Right lobe of liver (tissue), 6 donors: Measurements from ENCODE around the gene PRMT3. TPM values are rescaled to one million over a fixed set of nuclear protein-coding genes. Genes with fewer than 3 reads are reported as not detected.
A peak's percentile ranks its signal among the peaks of the same experiment; 100 is the strongest.

Experiments
- ATAC-seq, 4 donors: fragments of 200-7000 bp; cut with Tn5 transposase; one replicate each; pipeline ENCODE4 v1.9.1; 2020; ENCODE audit warnings: mild to moderate bottlenecking in 4 of 4, moderate library complexity in 4 of 4
- DNase-seq, 3 donors: peaks; one replicate each; pipeline ENCODE4 v3.0.0-alpha.2; 2020
- H3K27ac ChIP-seq, 3 donors: fragments of 200-600 bp; one replicate each; pipeline ENCODE4 v1.8.0; 2022
- H3K27me3 ChIP-seq, 2 donors: fragments of 200-600 bp; one replicate each; pipeline ENCODE4 v1.8.0; 2022
- H3K36me3 ChIP-seq, 4 donors: fragments of 200-600 bp; sonication (generic) in 1 of 4; one replicate each; pipeline versions ENCODE4 v1.5.1 to v1.8.0; 2017 to 2022; ENCODE audit warnings: control low read depth in 1 of 4
- H3K4me1 ChIP-seq, 4 donors: fragments of 200-600 bp; sonication (generic) in 1 of 4; one replicate each; pipeline versions ENCODE4 v1.5.1 to v1.8.0; 2017 to 2022; ENCODE audit warnings: control low read depth in 1 of 4
- H3K4me3 ChIP-seq, 3 donors: fragments of 200-600 bp; one replicate each; pipeline ENCODE4 v1.8.0; 2022
- H3K9me3 ChIP-seq, 4 donors: fragments of 200-600 bp; sonication (generic) in 1 of 4; one replicate each; pipeline versions ENCODE4 v1.5.1 to v1.8.0; 2017 to 2022; ENCODE audit warnings: control low read depth in 1 of 4
- POLR2A ChIP-seq: fragments of 450-650 bp; IDR thresholded peaks from one replicate; pipeline ENCODE4 v1.6.1; 2017; ENCODE audit warnings: antibody characterized with exemption, mild to moderate bottlenecking
- WGBS: methylation state at CpG from one replicate; pipeline ENCODE4 v1.1.6; 2018; ENCODE audit warnings: low coverage, low lambda C conversion rate; ENCODE audit not compliant: insufficient coverage; ENCODE audit errors: missing lambda C conversion rate; 5-methylcytosine and 5-hydroxymethylcytosine counted together
- intact Hi-C, 2 donors: fragments of 100-400 bp; cut with DNase I; formaldehyde crosslinking; loops; one replicate each; pipeline versions ENCODE4 v1.11.2 to v1.14.1; 2022
- total RNA-seq, 6 experiments: library from RNA; depleted of rRNA in 2 of 6; stranded (reverse); fragments of >200 nt in 2 of 6; fragmentation: NEBNext Ultra II Directional in 3 of 6; extraction: Animal tissue kit (Norgen Biotek cat#: 25700) in 3 of 6; gene quantifications; one replicate each; pipeline versions ENCODE4 v1.1.0 to v1.2.4, GENCODE V29; 2016 to 2023
- TF ChIP-seq, protein P1 (sequence below), 4 donors: fragments of 200-600 bp in 3 of 4; fragments of 450-650 bp in 1 of 4; IDR thresholded peaks; one replicate each; pipeline versions ENCODE4 v1.5.1 to v1.8.0; 2016 to 2022; ENCODE audit warnings: antibody characterized with exemption in 4 of 4, mild to moderate bottlenecking in 2 of 4
- donor health status: DM: no; HTN: yes; CAD: no.
- donor health status: DM: no; HTN: no; CAD: no.
- donor health status: DM: no; HTN: no; CAD: no.
- donor health status: DM: no; HTN: yes; CAD: no.
- donor health status: DM: no; HTN: yes; CAD: no.

PRMT3 gene
- total RNA-seq, 6 experiments from 2014 or later = 3.4 to 11.8 (median 4.6) TPM

DNA sequence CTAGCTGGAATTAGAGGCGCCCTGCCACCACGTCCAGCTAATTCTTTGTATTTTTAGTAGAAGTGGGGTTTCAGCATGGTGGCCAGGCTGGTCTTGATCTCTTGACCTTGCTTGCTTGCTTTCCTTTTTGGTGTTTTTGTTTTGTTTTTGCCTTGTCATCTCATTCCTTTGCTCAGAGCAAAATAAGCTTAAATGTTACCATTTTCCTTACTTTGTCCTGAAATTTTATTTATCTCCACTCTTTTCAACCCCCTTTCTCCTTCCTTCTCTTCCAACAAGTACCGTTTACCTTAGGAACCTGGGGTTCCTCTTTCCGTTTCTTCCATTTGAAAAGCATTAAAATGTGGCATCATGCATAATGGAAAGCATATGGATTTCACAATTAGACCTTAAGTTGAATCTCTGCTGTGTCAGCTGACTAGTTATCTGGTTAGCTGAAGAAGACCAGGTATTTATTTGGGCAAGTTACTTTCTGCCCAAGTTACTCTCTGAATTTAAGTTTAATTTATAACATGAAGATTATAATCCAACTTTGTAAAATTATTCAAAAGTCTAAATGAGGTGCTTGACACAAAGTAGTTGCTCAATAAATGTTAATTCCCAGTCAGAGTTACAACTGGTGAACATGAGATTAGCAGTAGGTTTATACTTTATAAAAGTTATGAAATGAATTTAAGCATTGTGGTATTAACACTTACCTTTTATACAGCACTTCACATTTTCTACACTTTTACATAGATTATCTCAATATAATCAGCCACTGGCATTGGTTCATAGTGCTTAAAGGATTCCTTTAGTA is 69.7 kb downstream of the PRMT3 start:
- intact Hi-C loops = no loop called here
- Histone ChIP-seq H3K4me1 (no peaks in the 10 kb centered on the region), H3K36me3 (no peaks in the 10 kb centered on the region), H3K9me3 (no peaks in the 10 kb centered on the region), H3K4me3 (no peak overlapping the region), H3K27me3 (no peaks in the 10 kb centered on the region), H3K27ac (no peak overlapping the region)
- ATAC-seq = no peak
- no peak for DNase-seq
- WGBS = 87% methylated on average over 4 of the region's 4 CpGs
- no peak for TF ChIP-seq POLR2A
- TF ChIP-seq, protein P1, sequence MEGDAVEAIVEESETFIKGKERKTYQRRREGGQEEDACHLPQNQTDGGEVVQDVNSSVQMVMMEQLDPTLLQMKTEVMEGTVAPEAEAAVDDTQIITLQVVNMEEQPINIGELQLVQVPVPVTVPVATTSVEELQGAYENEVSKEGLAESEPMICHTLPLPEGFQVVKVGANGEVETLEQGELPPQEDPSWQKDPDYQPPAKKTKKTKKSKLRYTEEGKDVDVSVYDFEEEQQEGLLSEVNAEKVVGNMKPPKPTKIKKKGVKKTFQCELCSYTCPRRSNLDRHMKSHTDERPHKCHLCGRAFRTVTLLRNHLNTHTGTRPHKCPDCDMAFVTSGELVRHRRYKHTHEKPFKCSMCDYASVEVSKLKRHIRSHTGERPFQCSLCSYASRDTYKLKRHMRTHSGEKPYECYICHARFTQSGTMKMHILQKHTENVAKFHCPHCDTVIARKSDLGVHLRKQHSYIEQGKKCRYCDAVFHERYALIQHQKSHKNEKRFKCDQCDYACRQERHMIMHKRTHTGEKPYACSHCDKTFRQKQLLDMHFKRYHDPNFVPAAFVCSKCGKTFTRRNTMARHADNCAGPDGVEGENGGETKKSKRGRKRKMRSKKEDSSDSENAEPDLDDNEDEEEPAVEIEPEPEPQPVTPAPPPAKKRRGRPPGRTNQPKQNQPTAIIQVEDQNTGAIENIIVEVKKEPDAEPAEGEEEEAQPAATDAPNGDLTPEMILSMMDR (IDR thresholded peaks at IDR 0.05) = no peak

DNA sequence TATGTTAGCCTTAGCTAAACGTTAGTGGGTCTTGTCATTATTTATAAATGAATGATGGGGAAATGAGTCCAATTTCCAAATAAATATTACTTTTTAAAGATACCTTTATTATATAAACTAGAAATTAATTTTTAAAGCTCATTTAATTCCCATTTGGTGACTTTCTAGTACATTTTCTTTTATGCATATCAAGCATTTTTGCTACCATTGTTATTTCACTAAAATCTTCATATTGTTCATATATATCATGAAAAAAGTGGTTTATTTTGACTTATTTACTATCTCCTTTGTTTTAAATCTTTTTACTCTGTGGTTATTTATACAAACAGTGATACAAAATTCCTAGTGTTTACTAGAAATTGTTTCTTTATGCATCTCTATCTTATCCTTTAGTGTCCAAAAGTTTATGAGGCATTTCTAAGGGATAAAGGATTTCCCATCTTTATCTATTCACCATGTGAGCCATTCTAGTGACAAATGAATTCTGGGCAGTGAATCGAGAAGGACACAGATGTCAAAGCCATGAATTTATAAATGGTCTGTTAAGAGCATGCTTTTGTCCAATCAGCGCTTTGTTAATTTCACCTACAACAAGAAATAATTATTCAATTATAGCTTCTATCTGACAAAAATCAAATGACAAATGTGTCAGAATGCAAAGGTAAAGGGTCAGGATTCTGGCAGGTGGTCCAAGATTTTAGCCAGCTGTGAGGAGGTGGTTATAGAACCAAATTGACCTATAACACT is 70.6 kb downstream of the PRMT3 start:
- H3K27me3 ChIP-seq = no peaks in the 10 kb centered on the region
- DNase-seq (no peak), ATAC-seq (no peak)
- intact Hi-C loops = no loop called here
- H3K9me3 ChIP-seq = no peaks in the 10 kb centered on the region
- WGBS = 90% methylated on average over 3 of the region's 3 CpGs
- no peak for TF ChIP-seq POLR2A
- TF ChIP-seq, protein P1 (IDR thresholded peaks at IDR 0.05) = no peak
- H3K4me3 ChIP-seq = no peak overlapping the region
- H3K27ac ChIP-seq = no peak overlapping the region
- H3K4me1 ChIP-seq = no peaks in the 10 kb centered on the region
- H3K36me3 ChIP-seq = no peaks in the 10 kb centered on the region

DNA sequence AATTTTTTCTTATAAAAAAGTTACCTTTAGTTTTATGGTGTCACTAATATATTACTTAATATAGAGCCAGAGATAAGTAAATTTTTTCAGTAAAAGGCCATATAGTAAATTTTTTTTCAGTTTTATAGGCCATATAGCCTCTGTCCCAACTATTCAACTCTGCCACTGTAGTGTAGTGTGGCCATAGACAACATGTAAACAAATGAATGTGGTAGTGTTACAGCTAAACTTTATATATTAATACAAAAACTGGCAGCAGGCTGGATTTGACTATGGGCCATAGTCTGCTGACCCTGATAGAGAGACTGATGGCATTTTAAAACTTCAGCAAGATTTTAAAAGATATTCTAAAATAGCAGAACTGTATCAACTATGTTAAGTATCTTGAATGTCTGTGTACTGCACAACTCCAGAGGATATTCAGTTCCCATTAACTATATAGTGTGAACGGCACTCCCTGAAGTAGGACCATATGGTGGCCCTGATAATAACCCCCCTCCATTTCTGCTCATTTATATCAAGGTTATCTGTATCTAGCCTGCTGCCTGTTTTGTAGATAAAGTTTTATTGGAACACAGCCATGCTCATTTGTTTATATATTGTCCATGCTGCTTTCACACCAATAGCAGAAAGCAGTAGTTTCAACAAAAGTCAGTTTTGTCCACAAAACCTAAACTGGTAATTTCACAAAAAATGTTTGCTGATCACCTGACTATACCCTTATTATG is 71.6 kb downstream of the PRMT3 start:
- WGBS = no CpG with 5 or more reads among the region's 1 CpG
- Histone ChIP-seq H3K27ac (no peak overlapping the region), H3K9me3 (no peaks in the 10 kb centered on the region), H3K4me1 (peaks cover 0 to 3% (median 0%) of the 10 kb centered on the region in 4 donors), H3K36me3 (no peaks in the 10 kb centered on the region), H3K4me3 (no peak overlapping the region), H3K27me3 (no peaks in the 10 kb centered on the region)
- peak in 1 of 4 donors; percentile 30 for ATAC-seq
- no peak for DNase-seq
- TF ChIP-seq POLR2A = no peak
- intact Hi-C loops = no loop called here

DNA sequence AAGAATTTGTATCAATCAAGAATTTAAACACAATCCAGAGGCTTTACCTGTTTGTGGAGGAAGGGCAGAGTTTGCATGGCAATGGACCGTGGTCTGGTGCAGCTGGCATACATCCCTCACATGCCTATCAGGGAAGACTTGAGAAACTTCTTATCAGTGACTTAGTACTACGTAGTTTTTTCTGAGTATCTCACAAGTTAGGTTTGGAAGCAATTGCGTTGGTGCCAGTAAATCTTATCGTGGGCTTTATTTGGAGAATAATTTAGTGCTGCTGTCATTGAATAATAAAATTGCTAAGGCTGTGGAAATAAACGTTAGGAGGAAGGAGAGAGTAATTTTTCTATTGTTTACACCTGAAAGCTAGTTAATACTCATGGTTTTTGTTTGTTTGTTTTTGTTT is 72.3 kb downstream of the PRMT3 start:
- ATAC-seq = no peak
- H3K4me3 ChIP-seq = no peak overlapping the region
- TF ChIP-seq, protein P1 (IDR thresholded peaks at IDR 0.05) = no peak
- no peak for TF ChIP-seq POLR2A

More for the DNA sequence above, 72.3 kb downstream of the PRMT3 start:
- Histone ChIP-seq H3K27ac (no peak overlapping the region), H3K4me1 (peaks cover 0 to 7% (median 0%) of the 10 kb centered on the region in 4 donors), H3K27me3 (no peaks in the 10 kb centered on the region), H3K9me3 (no peaks in the 10 kb centered on the region), H3K36me3 (no peaks in the 10 kb centered on the region)
- no peak for DNase-seq
- intact Hi-C loops = no loop called here
- whole genome bisulfite sequencing = 59% methylated on average over 5 of the region's 5 CpGs
